HG02588 (cell line): Measurements from ENCODE around the gene ELK4.
A peak's percentile ranks its signal among the peaks of the same experiment; 100 is the strongest.

Experiments
- ATAC-seq: cut with Tn5 transposase; IDR thresholded peaks from one replicate; pipeline ENCODE4 v1.9.1; 2021; ENCODE audit warnings: mild to moderate bottlenecking, moderate library complexity; ENCODE audit not compliant: unreplicated experiment

ELK4 gene

GRCh38 chr1:205631010-205631767 lies 622 bp downstream of the ELK4 start:
- ATAC-seq, result peak; percentile 63

DNA sequence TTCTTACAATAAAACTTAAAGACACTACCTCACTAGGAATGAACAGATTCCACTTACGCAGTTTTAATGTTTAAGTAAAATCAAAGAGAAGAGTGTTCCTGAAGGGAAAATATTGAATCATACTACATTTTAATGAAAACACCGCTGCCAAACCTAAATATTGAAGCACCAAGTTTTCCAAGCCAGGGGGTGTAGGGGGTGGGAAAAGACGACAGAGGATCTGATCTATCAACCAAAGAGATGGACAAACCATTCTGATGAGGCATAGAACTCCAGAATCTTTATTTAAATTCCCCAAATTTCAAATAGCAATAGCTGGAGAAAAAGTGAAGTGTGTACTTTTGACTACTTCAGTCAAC lies 1.2 kb downstream of the ELK4 start:
- no peak for ATAC-seq

DNA sequence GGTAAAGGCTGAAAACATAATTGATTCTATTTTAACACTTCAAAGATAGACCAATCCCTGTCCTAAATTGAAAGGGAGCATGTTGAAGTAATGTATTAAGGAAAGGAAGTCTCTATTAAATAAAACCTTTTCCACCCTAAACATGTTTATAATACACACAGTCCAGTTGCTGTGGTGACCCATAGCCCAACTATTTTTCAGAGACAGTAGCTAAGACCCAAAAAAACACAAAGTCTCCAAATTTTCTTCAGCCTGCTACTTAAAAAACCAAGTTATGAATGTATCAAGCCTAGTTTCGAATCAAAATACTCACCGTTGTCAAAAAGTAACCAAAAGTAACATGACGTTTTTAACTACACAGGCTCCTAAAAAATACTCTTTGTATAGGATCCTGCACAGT lies 1.6 kb downstream of the ELK4 start:
- ATAC-seq, result no peak

DNA sequence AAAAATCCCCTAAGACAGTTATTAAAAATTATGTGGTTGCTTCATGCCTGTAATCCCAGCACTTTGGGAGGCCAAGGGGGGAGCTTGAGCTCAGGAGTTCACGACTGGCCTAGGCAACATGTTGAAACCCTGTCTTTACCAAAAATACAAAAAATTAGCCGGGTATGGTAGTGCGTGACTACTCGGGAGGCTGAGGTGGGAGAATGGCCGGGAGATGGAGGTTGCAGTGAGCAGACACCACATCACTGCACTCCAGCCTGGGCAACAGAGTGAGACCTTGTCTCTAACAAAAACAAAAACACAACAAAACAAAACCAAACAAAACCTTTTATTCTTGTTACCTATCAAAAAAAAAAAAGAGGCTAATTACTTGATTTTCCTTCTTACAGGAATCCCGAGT lies 2.1 kb downstream of the ELK4 start:
- no peak for ATAC-seq

- ATAC-seq, result no peak
These were observed 3.9 kb downstream of the ELK4 start for GRCh38 chr1:205627956-205628355.

DNA sequence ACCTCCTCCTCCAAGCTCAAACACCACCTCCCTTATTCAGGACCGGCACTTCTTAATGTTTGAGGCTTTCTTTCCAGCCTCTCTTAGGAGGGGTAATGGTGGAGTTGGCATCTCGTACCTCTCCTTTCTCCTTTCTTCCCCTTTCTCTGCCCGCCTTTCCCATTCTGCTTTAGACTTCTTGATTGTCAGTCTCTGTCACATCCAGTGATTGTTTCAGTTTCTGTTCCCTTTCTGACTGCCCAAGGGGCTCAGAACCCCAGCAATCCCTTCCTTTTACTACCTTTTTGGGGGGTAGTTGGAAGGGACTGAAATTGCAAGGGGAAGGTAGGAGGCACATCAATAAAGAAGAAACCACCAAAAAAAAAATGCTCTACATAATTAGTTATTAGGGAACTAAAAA lies 5.6 kb downstream of the ELK4 start:
- ATAC-seq, result no peak

GRCh38 chr1:205623646-205624045 lies 8.2 kb downstream of the ELK4 start:
- ATAC-seq, result no peak

GRCh38 chr1:205620269-205620668 lies 11.5 kb downstream of the ELK4 start:
- ATAC-seq, result no peak

- ATAC-seq, result no peak
These were observed 12.4 kb downstream of the ELK4 start for GRCh38 chr1:205619376-205619775.

GRCh38 chr1:205616563-205617293 lies 15.1 kb downstream of the ELK4 start:
- no peak for ATAC-seq

DNA sequence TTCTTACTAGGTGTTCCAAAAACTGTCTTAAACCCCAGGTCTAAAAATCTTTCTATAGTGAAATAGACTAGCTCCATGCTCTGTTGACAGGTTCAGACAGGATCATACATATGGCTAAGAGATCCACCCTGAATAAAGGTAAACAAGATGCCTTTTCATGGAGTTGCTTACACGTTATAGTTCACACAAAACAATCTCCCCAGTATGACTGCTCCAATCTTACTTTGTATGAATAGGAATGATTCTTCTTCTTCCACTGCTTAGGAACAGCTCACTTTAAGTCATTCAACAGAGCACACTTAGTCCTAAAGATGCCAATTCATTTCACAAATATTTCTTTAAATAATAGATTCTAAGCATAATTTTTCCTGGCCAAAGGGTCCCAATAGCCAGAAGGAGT lies 16.0 kb downstream of the ELK4 start:
- no peak for ATAC-seq

- no peak for ATAC-seq
These were observed 17.9 kb downstream of the ELK4 start for GRCh38 chr1:205613854-205614412.

DNA sequence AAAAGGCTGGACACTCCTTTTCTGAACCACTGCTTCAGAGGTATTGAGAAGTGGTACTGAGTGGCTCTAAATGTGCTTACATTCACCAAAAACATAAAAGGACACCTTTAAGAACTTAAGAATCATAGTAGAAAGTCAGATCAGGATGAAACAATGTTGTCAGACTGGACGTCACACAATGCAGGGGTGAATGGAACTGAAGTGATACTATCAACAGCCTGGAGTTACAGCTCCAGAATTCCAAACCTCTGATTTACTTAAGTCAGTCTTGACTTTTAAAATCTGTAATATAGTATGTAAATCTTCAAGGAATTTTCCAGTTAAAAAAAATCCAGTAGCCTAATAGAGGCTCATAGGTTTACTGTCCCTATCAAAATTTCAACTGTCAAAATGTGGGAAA lies 19.3 kb downstream of the ELK4 start:
- ATAC-seq, result no peak

- ATAC-seq, result no peak
These were observed 19.7 kb downstream of the ELK4 start for GRCh38 chr1:205612104-205612503.

DNA sequence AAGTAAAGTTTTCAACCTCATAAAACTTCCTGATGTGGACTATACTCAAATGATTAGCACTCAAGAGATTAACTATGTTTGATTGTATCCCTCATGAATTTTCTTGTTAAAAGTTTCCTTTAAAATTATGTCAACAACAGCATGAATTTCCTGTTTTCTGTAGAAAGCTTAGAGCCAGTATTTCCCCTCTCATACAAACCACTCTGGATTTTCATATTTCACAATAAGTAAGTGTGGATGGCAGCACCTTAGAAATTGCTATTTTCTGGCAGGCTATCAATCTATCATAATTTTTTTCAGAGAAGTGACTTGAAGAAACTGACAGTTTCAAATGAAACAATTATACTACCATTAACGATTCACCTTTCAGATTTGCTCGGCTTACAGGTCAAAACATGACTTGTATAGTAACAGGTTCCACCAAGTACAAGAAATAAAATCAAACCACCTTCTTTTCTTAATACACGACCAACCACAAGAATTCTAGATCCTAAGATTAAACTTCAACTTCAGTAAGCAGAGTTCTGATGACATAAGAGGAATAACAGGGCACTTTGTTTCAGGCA lies 20.8 kb downstream of the ELK4 start:
- ATAC-seq, result no peak

DNA sequence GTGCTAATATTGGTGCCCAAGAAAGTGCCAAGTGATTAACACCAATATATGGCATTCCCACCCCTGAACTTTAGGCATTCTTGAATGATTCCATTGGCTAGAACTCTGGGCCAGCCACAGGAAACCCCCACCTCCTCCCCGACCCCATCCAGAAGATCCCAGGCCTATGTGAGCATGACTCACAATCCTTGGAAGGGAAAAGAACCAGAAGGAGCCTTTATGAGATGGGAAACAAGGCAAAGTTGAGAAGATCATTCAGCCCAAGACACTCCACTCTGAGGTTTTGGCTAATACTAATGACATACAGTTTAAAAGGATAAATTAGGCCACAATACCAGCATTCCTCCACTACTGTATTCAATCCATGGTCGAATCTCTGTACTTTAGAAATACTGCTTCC lies 21.8 kb downstream of the ELK4 start:
- ATAC-seq, result no peak

- no peak for ATAC-seq
These were observed 26.8 kb downstream of the ELK4 start for GRCh38 chr1:205604825-205605505.

GRCh38 chr1:205604059-205604458 lies 27.8 kb downstream of the ELK4 start:
- no peak for ATAC-seq

DNA sequence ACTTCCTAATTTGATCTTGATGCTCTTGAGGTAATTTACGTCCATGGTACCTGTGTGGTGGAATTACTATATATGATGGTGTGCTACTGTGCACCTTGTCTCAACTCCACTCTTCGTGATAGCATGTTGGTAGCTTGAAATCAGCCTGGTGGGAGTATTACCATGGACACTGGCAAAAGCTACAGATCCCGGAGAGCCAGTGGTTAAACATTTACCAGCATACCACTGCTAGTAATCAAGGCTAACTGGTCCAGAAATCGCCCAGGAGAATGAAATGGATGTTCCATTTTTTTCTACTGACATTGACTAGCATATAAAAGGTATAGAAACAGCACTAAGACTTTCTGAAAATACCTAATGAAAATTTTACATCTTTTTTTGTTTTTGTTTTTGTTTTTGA lies 30.6 kb downstream of the ELK4 start:
- ATAC-seq, result no peak

GRCh38 chr1:205600085-205600484 lies 31.7 kb downstream of the ELK4 start:
- peak; percentile 62 for ATAC-seq

DNA sequence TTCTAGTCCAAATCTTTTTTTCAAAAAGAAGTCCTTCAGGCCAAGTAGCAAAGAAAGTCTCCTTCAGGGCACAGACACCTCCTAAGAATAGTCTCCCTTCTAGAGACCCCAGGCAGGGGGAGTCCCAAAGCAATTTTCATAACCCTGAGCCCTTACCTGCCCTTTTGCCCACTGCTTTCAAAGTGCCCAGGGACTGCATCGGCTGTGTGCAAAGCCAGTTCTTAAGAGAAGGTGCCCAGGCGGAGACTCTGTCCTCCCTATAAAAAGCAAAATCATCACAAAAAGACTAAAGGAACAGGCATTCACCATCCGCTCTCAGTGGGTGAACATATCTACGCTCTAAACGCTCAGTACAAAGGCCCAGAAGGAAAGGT lies 32.2 kb downstream of the ELK4 start:
- ATAC-seq, result no peak
